ENCODE measurements around the gene GSE1.

DNA sequence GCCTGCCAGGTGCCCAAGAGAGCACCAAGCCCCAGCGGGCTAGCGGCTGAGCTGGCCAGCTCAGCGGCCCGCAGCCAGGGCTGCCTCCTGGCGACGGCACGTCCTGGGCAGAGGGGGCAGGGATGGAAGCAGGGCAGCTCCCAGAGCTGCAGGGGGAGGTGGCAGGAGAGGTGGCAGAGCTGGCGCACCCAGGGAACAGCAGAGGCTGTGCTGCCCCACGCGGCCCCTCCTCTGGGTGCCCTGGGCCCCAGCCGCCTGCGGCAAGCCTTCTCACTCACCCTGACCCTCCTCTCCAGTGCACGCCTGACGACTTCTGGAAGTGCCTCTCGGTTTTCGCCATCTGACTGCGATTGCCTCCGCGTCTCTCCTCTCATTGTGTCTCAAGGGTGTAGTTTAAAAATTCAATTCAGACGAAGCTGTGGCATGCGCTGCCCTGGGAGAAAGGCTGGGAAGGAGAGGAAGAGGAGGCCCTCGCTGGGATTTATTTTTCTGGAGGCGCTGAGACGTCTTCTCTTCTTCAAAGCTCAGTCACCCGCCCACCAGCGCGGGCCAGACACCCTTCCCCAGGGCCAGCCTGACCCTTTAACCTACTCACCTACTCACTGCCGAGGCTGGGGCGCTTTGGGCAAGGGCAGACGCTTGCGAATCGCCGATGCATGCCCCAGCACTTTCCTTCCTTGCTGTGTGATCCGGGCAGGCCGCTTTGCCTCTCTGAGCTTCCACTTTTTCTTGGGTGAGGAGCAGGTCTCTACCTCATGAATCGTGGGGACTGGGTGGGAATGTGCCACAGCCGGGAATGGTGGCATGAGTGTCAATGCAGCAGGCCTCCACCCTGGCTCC lies 24.9 kb downstream of the GSE1 start:
- TF ChIP-seq, protein P1, sequence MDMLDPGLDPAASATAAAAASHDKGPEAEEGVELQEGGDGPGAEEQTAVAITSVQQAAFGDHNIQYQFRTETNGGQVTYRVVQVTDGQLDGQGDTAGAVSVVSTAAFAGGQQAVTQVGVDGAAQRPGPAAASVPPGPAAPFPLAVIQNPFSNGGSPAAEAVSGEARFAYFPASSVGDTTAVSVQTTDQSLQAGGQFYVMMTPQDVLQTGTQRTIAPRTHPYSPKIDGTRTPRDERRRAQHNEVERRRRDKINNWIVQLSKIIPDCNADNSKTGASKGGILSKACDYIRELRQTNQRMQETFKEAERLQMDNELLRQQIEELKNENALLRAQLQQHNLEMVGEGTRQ (CRISPR knock-in tag; IDR thresholded peaks at IDR 0.05) = no peak
- TF ChIP-seq, protein P2, sequence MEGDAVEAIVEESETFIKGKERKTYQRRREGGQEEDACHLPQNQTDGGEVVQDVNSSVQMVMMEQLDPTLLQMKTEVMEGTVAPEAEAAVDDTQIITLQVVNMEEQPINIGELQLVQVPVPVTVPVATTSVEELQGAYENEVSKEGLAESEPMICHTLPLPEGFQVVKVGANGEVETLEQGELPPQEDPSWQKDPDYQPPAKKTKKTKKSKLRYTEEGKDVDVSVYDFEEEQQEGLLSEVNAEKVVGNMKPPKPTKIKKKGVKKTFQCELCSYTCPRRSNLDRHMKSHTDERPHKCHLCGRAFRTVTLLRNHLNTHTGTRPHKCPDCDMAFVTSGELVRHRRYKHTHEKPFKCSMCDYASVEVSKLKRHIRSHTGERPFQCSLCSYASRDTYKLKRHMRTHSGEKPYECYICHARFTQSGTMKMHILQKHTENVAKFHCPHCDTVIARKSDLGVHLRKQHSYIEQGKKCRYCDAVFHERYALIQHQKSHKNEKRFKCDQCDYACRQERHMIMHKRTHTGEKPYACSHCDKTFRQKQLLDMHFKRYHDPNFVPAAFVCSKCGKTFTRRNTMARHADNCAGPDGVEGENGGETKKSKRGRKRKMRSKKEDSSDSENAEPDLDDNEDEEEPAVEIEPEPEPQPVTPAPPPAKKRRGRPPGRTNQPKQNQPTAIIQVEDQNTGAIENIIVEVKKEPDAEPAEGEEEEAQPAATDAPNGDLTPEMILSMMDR (IDR thresholded peaks at IDR 0.05) = no peak
- TF ChIP-seq, protein P3, sequence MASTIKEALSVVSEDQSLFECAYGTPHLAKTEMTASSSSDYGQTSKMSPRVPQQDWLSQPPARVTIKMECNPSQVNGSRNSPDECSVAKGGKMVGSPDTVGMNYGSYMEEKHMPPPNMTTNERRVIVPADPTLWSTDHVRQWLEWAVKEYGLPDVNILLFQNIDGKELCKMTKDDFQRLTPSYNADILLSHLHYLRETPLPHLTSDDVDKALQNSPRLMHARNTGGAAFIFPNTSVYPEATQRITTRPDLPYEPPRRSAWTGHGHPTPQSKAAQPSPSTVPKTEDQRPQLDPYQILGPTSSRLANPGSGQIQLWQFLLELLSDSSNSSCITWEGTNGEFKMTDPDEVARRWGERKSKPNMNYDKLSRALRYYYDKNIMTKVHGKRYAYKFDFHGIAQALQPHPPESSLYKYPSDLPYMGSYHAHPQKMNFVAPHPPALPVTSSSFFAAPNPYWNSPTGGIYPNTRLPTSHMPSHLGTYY (CRISPR knock-in tag; IDR thresholded peaks at IDR 0.05) = no peak
- TF ChIP-seq ZNF138 (CRISPR knock-in tag; conservative IDR thresholded peaks at IDR 0.05) (no peak), CREB1 (CRISPR knock-in tag; IDR thresholded peaks at IDR 0.05) (no peak), KAT7 (CRISPR knock-in tag; IDR thresholded peaks at IDR 0.05; ENCODE audit: borderline replicate concordance) (no peak)
- TF ChIP-seq, protein P4, sequence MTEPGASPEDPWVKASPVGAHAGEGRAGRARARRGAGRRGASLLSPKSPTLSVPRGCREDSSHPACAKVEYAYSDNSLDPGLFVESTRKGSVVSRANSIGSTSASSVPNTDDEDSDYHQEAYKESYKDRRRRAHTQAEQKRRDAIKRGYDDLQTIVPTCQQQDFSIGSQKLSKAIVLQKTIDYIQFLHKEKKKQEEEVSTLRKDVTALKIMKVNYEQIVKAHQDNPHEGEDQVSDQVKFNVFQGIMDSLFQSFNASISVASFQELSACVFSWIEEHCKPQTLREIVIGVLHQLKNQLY (CRISPR knock-in tag; IDR thresholded peaks at IDR 0.05) = no peak
- TF ChIP-seq, protein P5, sequence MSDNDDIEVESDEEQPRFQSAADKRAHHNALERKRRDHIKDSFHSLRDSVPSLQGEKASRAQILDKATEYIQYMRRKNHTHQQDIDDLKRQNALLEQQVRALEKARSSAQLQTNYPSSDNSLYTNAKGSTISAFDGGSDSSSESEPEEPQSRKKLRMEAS (CRISPR knock-in tag; IDR thresholded peaks at IDR 0.05) = no peak
- TF ChIP-seq, protein P6, sequence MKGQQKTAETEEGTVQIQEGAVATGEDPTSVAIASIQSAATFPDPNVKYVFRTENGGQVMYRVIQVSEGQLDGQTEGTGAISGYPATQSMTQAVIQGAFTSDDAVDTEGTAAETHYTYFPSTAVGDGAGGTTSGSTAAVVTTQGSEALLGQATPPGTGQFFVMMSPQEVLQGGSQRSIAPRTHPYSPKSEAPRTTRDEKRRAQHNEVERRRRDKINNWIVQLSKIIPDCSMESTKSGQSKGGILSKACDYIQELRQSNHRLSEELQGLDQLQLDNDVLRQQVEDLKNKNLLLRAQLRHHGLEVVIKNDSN (CRISPR knock-in tag; IDR thresholded peaks at IDR 0.05) = no peak
- TF ChIP-seq, protein P7, sequence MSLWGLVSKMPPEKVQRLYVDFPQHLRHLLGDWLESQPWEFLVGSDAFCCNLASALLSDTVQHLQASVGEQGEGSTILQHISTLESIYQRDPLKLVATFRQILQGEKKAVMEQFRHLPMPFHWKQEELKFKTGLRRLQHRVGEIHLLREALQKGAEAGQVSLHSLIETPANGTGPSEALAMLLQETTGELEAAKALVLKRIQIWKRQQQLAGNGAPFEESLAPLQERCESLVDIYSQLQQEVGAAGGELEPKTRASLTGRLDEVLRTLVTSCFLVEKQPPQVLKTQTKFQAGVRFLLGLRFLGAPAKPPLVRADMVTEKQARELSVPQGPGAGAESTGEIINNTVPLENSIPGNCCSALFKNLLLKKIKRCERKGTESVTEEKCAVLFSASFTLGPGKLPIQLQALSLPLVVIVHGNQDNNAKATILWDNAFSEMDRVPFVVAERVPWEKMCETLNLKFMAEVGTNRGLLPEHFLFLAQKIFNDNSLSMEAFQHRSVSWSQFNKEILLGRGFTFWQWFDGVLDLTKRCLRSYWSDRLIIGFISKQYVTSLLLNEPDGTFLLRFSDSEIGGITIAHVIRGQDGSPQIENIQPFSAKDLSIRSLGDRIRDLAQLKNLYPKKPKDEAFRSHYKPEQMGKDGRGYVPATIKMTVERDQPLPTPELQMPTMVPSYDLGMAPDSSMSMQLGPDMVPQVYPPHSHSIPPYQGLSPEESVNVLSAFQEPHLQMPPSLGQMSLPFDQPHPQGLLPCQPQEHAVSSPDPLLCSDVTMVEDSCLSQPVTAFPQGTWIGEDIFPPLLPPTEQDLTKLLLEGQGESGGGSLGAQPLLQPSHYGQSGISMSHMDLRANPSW (CRISPR knock-in tag; conservative IDR thresholded peaks at IDR 0.05; ENCODE audit: low read depth) = no peak
